IPS DF 19.7 (cell line): ENCODE data around the gene POU2F3.
A peak's percentile ranks its signal among the peaks of the same experiment; 100 is the strongest.

Experiments used
- DNase-seq: peaks from one replicate; pipeline ENCODE4 v3.0.0-alpha.2; 2013; ENCODE audit warnings: low read depth, low spot score

Gene POU2F3

DNA sequence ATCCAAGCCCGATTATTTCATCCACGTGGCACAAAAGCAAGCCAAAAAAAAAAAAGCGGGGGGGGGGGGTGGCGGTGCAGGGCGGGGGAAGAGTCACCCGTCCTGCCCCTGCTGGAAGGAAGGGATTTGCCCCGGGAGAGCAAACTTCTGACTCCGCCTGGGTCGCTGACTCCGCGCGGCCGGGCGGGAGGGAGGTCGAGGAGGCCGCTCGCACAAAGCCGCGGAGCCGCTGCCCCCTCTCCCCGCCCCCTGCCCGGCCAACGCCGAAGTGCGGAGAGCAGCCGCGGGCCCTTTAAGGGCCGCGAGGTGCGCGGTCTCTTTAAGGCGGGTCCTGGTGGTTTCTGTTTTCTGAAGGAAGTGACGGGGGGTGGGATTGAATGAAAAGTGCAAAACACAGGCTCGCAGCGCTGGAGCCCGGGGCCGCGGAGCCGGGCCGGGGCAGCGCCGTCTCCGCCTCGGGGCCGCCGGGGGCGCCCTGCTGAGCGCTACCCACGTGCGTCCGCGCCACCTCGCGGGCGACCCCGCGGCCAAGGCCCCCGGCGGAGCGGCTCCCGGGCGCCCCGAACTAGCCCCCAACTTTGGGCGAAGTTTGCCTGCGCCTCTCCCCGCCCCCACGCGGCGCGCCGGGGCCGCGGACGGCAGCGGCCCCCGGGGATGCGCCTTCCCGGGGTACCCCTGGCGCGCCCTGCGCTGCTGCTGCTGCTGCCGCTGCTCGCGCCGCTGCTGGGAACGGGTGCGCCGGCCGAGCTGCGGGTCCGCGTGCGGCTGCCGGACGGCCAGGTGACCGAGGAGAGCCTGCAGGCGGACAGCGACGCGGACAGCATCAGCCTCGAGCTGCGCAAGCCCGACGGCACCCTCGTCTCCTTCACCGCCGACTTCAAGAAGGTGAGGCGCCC, 29.1 kb upstream of the POU2F3 start, which contains the start of gene OAF:
OAF (plus strand) TSS at position 407 of the 896 bp plus-strand sequence; CDS start at position 655, 248 bp downstream.
- DNase-seq = peak; percentile 64

DNA sequence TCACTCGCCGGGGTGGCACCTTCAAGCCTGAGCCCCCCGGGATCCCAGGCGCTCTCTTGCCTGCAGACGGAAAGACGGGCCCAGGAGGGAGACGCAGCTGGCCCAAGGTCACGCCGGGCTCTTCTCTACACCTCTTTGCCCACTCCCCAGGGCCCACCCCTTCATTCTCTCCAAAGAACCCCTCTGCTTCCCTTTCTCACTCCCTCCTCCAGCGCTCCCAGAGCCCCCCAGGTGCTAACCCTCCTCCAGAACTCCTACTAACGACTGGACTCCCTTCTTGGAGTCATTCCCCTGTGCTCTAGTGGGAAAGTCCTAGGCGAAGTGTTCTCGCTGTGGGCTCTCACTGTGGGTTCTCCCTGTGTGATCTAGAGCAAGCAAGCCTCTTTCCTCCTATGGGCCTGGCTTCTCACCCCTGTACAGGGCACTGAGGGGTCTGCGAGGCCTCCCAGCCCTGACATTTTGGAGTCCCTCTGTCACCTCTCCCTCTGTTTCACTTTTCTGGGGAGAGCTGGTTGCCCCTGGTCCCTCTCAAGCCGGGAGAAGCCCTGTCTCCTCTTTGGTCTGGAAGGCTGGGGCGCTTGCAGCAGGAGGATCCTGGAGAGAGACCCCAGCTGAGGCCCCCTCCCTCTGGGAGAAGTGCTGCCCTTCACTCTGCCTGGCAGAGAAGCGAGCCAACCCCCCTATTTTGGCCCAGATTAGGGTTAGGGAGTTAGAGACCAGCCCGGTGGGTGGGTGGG, 28.2 kb upstream of the POU2F3 start:
- DNase-seq = no peak

DNA sequence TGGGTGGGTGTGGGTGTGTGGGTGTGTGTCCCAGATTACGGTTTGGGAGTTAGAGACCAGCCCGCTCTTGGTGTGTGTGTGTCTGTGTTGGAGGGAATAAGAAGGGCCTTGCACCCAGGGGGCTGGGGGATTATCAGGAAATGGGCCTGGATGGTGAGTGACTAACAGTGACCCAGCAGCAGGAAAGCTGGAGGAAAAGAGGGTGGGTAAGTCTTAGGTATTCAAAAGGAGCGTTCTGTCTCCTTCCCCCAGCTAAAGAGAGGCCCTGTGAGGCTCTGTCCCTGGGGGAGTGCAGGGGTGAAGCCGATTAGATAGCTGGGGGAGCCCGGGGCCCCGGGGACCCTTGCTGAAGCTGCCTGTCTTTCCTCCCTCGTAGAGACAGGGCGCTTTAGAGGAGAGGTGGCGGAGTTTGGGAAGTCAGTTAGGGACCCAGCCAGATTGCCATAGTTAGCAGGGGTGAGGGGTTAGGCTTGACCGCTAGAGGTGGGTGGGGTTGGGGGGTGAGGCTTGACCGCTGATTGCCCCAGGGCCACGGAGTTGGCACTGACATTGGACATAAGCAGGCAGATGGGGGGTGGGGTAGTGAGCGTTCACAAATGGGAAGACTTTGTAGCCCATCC, 27.6 kb upstream of the POU2F3 start:
- no peak for DNase-seq

DNA sequence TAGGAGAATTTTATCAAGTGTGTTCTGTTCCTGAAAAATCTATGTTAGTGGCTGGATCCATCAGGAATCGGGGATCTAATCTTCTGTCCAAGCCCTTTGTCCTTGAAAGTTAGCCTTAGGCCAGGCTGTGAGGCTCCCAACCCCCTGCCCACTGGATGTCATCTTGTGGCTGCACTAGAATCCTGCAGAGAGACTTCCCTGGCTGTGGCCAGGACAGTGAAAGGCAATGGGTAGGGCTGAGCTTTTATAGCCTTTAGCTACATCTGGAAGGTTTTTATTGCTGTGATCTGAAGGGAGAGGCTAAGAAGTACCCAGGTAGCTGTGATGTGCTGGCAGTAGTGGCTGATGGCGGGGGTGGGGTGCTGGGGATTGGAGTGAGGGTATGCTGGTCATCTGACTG, 27.0 kb upstream of the POU2F3 start:
- no peak for DNase-seq

DNA sequence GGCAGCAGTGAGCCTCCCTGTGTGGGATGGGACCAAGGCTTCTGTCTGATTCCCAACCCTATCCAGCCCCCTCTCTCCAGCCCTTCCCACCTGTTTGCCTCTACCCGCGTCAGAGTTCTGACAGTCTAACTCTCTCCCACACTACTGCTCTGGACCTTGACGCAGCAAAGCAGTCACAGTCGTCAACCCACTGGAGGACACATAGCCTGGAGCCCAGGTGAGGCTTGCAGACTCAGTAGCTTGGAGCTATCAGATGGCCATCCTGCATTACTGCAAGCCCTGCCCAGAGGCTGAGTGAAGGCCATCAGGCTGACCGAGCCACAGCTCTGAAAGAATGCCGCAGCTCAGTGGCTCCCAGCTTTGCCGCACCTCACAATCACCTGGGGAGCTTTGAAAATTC, 25.4 kb upstream of the POU2F3 start:
- no peak for DNase-seq

DNA sequence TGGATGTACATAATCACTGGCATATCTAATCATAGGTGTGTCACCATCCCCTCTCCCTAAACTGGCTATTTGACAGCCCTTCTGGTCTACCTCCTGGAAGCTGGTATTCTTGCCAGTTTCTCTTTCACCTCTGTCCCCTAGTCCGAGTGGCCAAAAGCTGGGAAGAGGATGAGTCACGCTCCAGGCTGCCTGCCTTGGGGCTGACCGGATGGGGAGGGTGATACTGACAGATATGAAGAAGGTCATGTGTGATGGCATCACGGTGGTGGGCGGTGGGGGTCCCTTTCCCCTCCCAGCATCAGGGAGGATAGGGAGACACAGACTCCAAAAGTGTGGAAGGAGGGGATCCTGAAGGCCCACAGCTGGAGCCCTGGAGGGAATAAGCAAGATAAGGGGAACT, 24.3 kb upstream of the POU2F3 start:
- no peak for DNase-seq

DNA sequence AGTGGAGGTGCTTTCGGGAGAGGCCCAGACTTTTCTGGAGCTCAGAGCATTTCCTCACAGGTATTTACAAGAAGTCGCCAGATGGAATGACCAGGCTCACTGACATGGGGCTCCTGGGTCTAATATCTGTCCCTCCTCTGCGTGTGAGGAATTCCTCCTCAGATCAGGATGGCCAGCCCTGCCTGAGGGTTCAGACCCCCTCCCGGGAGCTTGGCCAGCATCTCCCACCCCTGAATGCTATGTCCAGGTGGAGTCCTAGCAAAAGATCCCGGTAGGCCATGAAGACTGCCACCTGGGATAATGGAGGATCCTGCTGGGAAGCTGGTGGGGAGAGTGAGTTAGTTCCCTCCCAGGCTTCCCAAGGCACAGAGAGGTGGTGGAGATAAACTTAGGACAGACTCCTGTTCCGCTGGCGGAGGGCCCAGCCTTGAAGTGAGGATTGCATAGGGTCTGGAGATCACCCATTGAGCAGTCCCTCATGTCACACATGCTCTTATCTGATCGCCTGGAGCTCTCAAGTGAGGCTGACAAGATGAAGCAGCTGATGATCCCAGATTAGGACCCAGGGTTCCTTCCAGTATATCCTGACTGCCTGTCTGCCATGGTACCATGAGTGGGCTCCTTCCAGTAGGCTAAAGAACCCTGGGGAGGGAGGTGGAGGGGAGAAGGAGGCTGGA, 23.4 kb upstream of the POU2F3 start:
- DNase-seq = no peak

DNA sequence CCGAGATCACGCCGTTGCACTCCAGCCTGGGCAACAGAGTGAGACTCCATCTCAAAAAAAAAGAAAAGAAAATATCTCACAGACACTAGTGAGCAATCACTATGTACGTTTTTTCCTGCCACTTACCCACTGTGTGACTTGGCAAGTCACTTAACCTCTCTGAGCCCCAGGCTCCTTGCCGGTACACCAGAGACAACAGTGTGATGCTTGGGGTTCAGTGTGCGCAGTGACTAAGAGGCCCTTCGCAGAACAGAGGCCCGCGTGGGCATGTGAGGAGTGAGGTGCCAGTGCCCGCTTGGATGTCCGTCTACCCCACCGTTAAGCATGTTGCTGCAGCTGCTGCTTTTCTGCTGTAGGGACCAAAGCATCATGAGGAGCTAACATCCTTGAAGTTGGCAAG, 22.4 kb upstream of the POU2F3 start:
- no peak for DNase-seq

DNA sequence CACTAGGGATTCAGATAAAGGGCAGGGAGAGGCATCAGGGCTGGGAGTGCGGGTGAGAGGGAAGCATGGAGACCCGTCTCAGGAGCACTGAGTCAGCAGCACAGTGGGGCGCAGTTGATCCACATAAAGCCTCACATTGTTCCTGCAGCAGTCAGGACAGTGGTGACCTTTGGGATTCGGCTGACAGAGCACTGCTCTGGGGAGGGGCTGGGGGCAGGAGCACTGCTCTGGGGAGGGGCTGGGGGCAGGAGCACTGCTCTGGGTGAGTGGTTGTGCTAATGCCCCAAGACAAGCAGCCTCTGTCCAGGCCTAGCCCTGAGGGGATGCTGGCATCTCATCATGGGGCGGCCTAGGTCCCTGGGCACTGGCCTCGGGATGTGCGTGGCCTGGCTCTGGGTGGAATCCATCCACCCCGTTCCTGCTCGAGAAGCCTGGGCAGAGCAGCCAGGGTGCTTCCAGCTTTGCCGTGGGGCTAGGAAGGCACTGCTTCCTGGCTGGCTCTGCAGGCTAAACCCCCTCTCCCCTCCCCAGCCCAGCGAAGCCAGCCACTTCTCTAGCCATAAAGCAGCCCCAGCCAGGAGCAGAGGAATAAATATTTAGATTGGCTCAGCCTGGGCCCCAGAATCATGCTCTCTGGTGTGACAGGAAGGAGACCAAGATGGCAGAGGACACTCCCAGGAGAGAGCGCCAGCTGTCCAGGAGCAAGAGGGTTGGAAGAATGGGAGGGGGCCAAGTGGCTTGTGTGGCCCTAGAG, 21.8 kb upstream of the POU2F3 start:
- DNase-seq = no peak

DNA sequence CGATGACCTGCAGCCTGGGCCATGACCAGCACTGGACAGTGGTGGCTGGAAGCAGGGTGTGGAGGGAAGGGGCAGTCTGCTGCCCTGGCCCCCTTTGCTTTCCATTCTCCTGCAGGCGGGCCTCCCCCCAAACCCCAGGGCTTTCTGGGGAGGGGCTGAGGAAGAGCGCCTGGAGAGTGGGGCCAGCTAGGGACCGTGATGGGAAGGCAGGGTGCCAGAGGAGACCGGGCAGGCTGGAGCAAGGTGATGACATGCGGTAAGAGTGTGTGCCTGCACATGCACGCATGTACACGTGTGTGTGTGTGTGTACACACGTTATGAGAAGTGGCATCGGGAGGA, 21.3 kb upstream of the POU2F3 start:
- DNase-seq = no peak

DNA sequence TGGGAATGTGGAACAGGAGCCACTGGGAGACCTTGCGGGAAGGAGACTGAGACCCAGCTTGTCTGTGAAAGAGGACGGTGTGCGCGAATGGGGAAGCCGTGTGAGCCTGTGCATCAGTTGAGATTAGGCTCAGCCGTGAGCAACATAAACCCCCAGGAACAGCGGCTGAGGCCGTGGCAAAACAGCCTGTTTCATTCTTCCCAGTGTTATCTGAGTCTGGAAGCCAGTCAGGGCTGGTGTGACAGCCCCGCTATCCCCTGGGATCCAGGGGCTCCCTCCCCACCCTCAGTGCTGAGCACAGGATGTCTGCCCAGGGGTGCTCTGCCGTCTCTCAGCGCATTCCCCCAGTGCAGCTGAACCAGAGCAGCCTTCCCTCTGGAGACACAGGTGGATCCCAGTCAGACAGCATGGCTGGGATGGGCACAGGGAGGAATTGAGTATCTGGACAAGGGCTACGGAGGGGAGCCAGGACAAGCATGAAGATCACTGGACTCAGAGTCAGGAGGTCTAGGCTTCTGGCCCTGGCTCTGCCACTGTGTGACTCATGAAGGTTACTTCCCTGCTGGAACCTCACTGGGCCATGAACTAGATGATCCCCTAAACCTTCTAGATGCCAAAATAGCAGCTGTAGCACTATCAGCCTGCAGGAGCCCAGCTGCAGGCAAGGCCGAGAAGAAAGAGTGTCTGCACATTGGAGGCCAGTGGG, 20.6 kb upstream of the POU2F3 start:
- no peak for DNase-seq

DNA sequence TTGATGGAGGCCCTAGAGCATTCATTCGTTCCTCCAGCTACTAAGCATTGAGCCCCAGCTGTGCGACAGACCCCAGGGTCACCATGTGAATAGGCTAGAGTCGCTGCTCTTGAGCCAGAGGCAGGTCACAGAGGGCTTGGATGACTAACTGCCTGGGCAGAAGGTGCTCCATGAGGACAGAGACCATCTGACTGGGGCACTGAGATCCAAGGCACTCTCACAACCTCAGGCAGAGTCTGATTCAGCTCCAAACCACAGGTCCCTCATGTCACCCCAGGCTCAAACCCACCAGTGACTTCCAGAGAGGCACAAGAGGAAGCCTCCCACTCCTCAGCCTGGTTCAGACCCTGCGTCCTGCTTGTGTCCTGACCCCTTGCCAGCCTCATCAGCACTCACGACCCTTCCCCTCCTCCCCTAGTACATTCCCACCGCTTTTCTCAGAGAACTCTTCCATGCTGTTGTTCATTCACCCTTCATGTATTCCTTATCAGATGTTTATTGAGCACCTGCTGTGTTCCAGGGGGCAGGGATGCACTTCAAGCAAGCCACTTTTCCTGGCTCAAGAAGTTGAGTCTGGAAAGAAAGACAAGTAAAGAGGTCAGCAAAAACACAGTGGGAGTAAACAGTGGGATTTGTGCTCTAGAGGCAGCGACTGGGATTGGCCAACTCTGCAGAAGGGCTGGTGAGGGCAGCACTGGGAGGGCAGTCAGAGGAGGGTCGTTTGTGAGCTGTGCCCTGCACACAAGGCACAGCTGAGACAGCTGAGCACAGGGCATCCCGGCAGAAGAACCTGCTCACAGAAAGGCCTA, 19.8 kb upstream of the POU2F3 start:
- no peak for DNase-seq

DNA sequence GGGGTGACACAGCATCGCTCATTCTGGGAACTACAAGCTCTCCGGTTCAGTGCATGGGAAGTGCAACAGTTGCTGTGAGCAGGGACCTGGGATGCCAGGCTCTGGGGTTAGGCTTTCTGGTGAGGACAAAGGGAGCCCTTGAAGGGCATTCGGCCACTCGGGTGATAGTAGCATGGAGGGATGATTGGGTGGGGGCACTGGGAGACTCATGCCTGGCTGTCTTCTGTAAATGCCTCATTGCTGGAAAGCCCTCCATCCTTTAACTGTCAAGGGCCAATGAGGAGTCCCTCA, 19.2 kb upstream of the POU2F3 start:
- no peak for DNase-seq

DNA sequence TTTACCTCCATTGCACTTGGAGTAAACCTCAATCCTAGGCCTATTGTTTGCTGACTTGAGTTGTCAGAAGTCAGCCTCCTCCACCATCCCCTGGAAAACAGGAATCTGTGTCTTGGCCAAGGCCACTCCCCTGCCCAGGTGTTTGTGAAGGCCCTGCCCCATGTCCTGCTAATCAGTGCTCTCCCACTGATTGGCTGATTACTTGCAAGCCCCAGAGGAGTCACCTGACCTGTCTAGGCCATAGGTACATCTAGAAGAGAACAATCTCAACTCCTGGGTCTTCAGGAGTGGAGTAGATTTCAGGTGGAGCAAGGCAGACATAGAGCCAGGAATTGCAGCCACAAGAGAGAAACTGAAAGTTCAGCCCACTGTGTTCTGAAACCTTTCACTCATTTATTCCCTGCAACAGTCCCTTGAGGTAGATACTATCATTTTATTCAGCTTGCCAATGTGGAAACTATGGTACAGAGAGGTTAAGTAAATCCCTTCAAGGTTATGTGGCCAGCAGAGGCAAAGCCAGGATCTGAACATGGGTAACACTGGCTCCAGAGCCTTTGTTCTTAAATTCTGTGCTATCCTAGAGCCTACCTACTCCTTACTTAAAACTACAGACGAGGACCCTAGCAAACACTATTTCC, 18.7 kb upstream of the POU2F3 start:
- no peak for DNase-seq

DNA sequence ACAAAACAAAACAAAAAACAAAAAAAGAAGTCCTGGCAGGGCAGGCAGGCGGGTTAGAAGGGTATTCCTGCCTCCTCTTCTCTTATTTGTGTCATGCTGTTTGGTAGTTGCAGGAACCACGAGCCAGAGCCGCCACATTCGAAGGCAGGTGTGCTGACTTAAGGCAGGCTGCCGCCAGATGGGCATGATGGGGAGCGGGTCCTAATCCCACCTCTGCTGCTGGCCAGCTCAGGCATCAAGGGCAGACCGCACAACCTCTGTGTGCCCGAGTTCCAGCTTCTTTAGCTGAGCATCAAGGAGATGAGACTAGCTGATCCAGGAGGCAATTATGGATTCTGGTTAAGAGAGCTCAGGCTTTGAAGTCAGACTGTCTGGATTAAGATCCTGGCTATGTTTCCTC, 17.0 kb upstream of the POU2F3 start:
- DNase-seq = no peak

DNA sequence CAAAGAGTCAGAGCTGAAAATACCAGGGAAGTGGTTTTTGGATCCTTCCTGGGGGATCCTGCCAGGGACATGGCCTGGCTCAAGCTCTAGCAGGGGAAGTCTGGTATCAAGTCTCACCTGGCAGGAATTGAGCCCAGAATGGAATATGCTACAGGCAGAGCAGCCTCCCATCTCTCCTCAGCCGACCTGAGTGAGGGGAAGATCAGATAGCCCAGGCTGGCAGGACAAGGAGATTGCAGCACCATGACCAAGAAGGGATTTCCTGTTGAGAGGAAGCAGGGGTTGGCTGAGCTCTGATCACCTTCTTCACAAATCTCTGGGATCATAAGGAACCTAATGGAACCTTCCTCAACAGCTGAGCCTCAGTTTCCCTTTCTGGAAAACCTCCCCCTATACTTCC, 16.1 kb upstream of the POU2F3 start:
- no peak for DNase-seq

DNA sequence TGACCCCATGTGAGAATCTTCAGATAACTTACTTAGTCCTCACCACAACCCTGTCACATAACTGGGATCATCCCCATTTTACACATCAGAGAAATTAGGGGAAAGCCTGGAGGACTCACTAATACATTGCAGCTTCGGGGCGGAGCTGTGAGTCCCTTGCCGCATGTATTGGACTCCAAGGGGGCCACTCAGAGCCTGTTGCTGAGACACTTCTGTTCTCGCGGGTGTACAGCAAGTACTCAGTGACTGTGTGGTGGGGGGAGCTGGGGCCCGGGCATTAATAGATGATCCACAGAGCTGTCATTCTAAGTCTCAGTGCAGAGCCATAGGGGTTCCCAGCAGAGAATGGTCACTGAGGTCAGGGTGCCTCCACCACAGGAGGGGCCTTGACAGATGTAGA, 15.6 kb upstream of the POU2F3 start:
- DNase-seq = no peak

DNA sequence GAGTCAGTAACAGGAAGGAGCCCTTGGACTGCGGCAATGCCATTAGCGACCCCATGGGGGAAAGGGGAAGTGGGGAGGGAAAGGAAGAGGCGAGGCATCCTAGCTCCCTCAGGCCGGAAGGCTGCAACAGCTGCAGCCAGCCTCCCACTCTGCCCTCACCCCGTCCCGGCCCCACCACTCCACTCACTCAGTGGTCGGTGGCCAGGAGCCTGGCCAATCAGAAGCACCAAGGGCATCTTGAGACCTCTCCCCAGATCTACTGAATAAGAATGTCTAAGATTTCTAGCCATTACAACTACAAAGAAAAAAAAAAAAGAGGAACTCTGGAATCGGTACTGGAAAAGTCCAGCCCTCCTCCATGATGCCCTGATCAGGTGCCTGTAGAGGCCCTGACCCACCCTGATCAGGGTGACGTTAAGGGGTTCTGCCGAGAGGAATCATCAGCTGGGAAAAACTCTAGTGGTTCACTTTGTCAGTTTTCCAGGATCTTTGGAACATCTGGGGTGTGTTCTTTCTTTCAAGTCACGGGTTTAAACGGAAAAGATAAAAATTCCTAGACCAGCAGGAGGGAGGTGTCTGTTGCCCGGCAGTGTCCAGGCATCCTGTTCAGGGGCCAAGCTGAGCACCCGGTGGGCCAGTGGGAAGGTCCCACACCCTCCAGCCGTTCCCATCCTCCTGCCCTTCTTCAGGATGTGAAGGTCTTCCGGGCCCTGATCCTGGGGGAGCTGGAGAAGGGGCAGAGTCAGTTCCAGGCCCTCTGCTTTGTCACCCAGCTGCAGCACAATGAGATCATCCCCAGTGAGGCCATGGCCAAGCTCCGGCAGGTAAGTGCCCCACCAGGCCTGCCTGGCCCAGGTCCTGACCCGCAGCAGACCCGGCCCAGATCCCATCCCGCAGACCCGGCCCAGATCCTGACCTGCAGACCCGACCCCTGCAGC, 14.7 kb upstream of the POU2F3 start:
- no peak for DNase-seq
